Head of caudate nucleus (tissue), 42 donors: ENCODE results near the gene CDK5RAP1.
A peak's percentile ranks its signal among the peaks of the same experiment; 100 is the strongest.
"Not testable (repeated sequence)": the region's sequence is repeated elsewhere in the genome, so short reads cannot be mapped to it uniquely, and the experiment has no call there.

Experiments
- DNase-seq, 42 donors: peaks; one replicate each; pipeline versions ENCODE4 v3.0.0 to v3.0.0-alpha.2; 2020 to 2021; ENCODE audit warnings: mixed read lengths in 7 of 42
- intact Hi-C: fragments of 100-400 bp; cut with DNase I; formaldehyde crosslinking; loops from one replicate; pipeline ENCODE4 v1.15.0; 2022

CDK5RAP1 gene

GRCh38 chr20:33423875-33424274 lies 22.6 kb upstream of the CDK5RAP1 start:
- intact Hi-C loops, DNase-seq: not testable (repeated sequence)

GRCh38 chr20:33423141-33423834 lies 22.0 kb upstream of the CDK5RAP1 start:
- intact Hi-C loops, result no loop called here
- DNase-seq, result no peak

GRCh38 chr20:33419140-33419974 lies 18.0 kb upstream of the CDK5RAP1 start:
- no peak for DNase-seq
- intact Hi-C loops, result no loop called here

- no peak for DNase-seq
- intact Hi-C loops, result no loop called here
These were observed 16.7 kb upstream of the CDK5RAP1 start for GRCh38 chr20:33418033-33418432.

- peak in 37 of 42 donors; percentile 18 to 78 (median 54) for DNase-seq
- intact Hi-C loops, result no loop called here
These were observed 14.6 kb upstream of the CDK5RAP1 start for GRCh38 chr20:33415948-33416347.

- DNase-seq, result no peak
- intact Hi-C loops, result no loop called here
These were observed 11.1 kb upstream of the CDK5RAP1 start for GRCh38 chr20:33412484-33412838.

GRCh38 chr20:33411711-33412483 lies 10.6 kb upstream of the CDK5RAP1 start:
- intact Hi-C loops, result no loop called here
- no peak for DNase-seq

GRCh38 chr20:33411242-33411641 lies 9.9 kb upstream of the CDK5RAP1 start:
- DNase-seq, result peak; percentile 41 to 96 (median 78)
- intact Hi-C loops, result no loop called here

GRCh38 chr20:33410081-33410742 lies 8.9 kb upstream of the CDK5RAP1 start:
- DNase-seq, result no peak
- intact Hi-C loops, result no loop called here

- peak in 41 of 42 donors; percentile 25 to 87 (median 63) for DNase-seq
- intact Hi-C loops, result no loop called here
These were observed 7.7 kb upstream of the CDK5RAP1 start for GRCh38 chr20:33408716-33409654.

- intact Hi-C loops, result no loop called here
- no peak for DNase-seq
These were observed 7.0 kb upstream of the CDK5RAP1 start for GRCh38 chr20:33408313-33408712.

GRCh38 chr20:33407796-33408195 lies 6.5 kb upstream of the CDK5RAP1 start:
- intact Hi-C loops, result no loop called here
- no peak for DNase-seq

GRCh38 chr20:33407251-33407650 lies 5.9 kb upstream of the CDK5RAP1 start:
- intact Hi-C loops, result no loop called here
- no peak for DNase-seq

- intact Hi-C loops, result no loop called here
- DNase-seq, result no peak
These were observed 3.0 kb upstream of the CDK5RAP1 start for GRCh38 chr20:33404281-33404680.

GRCh38 chr20:33401921-33402369 lies 626 bp upstream of the CDK5RAP1 start:
- intact Hi-C loops, result no loop called here

GRCh38 chr20:33400812-33401183 lies 521 bp downstream of the CDK5RAP1 start:
- intact Hi-C loops, result no loop called here
- DNase-seq, result peak in 2 of 42 donors; percentile 11 to 29

More at GRCh38 chr20:33401921-33402369, 626 bp upstream of the CDK5RAP1 start:
- DNase-seq, result peak in 18 of 42 donors; percentile 15 to 61 (median 35)

GRCh38 chr20:33399924-33400323 lies 1.4 kb downstream of the CDK5RAP1 start:
- intact Hi-C loops, result no loop called here
- no peak for DNase-seq

- intact Hi-C loops, result no loop called here
- DNase-seq, result no peak
These were observed 6.6 kb downstream of the CDK5RAP1 start for GRCh38 chr20:33394718-33395117.
